ENCODE results near the gene ESR1. TPM values are rescaled to one million over a fixed set of nuclear protein-coding genes. Genes with fewer than 3 reads are reported as not detected.

The ESR1 gene
- total and polyA plus RNA-seq, 2 donors (not counting 3 experiments of a cell fraction or from before 2014, with no cell fraction given): 0.01 TPM; not detected in 1

GRCh38 chr6:151808371-151809241 is 1.1 kb downstream of the ESR1 start:
- intact Hi-C loops (cut with micrococcal nuclease) (loop anchor here (2.0 kb wide), 1 partner anchor 44 kb away; no protein-coding TSS in a partner anchor), dilution Hi-C loops (cut with MboI; ENCODE audit: extremely low pct_ligation_motif_present, low sequenced_read_pairs) (no loop called here)
- DNase-seq (ENCODE audit: low read depth, low spot score): no peak
- no peak overlapping the region for H3K27ac ChIP-seq (ENCODE audit: insufficient read depth, low read depth, low read length)
- H3K9me3 ChIP-seq (replicated peaks; ENCODE audit: control insufficient read depth, insufficient read depth, low read length): no peaks in the 10 kb centered on the region
- no peak overlapping the region for H3K9ac ChIP-seq (replicated peaks; ENCODE audit: extremely low read depth, insufficient read depth, low read length)
- CTCF ChIA-PET: interaction anchor here (0.5 to 1.3 kb wide), 2 partner anchors 316 to 1565 kb away, joined by 3 to 4 read pairs; no protein-coding TSS in a partner anchor
- no peaks in the 10 kb centered on the region for H4K20me1 ChIP-seq (replicated peaks; ENCODE audit: control insufficient read depth, extremely low read depth, insufficient read depth, low read length)
- H3K4me1 ChIP-seq (ENCODE audit: control insufficient read depth, extremely low read depth, insufficient read depth, low read length): peaks cover 11% of the 10 kb centered on the region
- no peaks in the 10 kb centered on the region for H3K36me3 ChIP-seq (ENCODE audit: control insufficient read depth in 2 of 2, extremely low read depth in 1 of 2, insufficient read depth in 2 of 2, low read length in 2 of 2)
- BruUV-seq (replicated peaks): no TSS peak
- peaks cover 51 to 82% of the 10 kb centered on the region in 2 experiments for H3K27me3 ChIP-seq (ENCODE audit: control insufficient read depth in 2 of 2, insufficient read depth in 2 of 2, low read length in 2 of 2)
- H3K4me2 ChIP-seq (ENCODE audit: insufficient read depth, low read length): peak overlapping the region; percentile 8
- H3K9me1 ChIP-seq (replicated peaks; ENCODE audit: control insufficient read depth, extremely low read depth, insufficient read depth, low read length): no peaks in the 10 kb centered on the region
- POLR2A ChIA-PET: no interaction called here
- no peaks in the 10 kb centered on the region for H3K79me2 ChIP-seq (ENCODE audit: control insufficient read depth, insufficient read depth, low read length)
- no peak overlapping the region for H2AFZ ChIP-seq (ENCODE audit: low read depth, low read length)
- H3K4me3 ChIP-seq (replicated peaks in 1 of 3; ENCODE audit: insufficient read depth in 1 of 3, low read depth in 1 of 3, low read length in 3 of 3): peak overlapping the region in 2 of 3 experiments; percentile 24 to 30
- no peak for FAIRE-seq
- TF ChIP-seq POLR2AphosphoS5 (IDR thresholded peaks at IDR 0.05; ENCODE audit: insufficient read depth, low read depth, low read length): no peak
- no peak for TF ChIP-seq GATA2 (IDR thresholded peaks at IDR 0.05; ENCODE audit: insufficient read depth, insufficient read length, low read depth, low read length)
- no peak for TF ChIP-seq POLR2A (IDR thresholded peaks at IDR 0.05; ENCODE audit: low read depth, low read length)
- TF ChIP-seq EZH2 (IDR thresholded peaks at IDR 0.05; ENCODE audit: borderline replicate concordance, low read depth, low read length, severe bottlenecking): peak; percentile 37
- no peak for TF ChIP-seq JUN (IDR thresholded peaks at IDR 0.05; ENCODE audit: borderline replicate concordance, insufficient read depth, insufficient read length, low read depth)
- no peak for TF ChIP-seq MAX (IDR thresholded peaks at IDR 0.05; ENCODE audit: insufficient read depth, insufficient read length)

- Histone ChIP-seq H3K9ac (replicated peaks; ENCODE audit: extremely low read depth, insufficient read depth, low read length) (no peak overlapping the region), H2AFZ (ENCODE audit: low read depth, low read length) (no peak overlapping the region), H3K27me3 (ENCODE audit: control insufficient read depth in 2 of 2, insufficient read depth in 2 of 2, low read length in 2 of 2) (peaks cover 47 to 80% of the 10 kb centered on the region in 2 experiments), H3K36me3 (ENCODE audit: control insufficient read depth in 2 of 2, extremely low read depth in 1 of 2, insufficient read depth in 2 of 2, low read length in 2 of 2) (no peaks in the 10 kb centered on the region), H3K9me3 (replicated peaks; ENCODE audit: control insufficient read depth, insufficient read depth, low read length) (no peaks in the 10 kb centered on the region), H4K20me1 (replicated peaks; ENCODE audit: control insufficient read depth, extremely low read depth, insufficient read depth, low read length) (no peaks in the 10 kb centered on the region), H3K27ac (ENCODE audit: insufficient read depth, low read depth, low read length) (no peak overlapping the region), H3K4me3 (replicated peaks in 1 of 3; ENCODE audit: insufficient read depth in 1 of 3, low read depth in 1 of 3, low read length in 3 of 3) (no peak overlapping the region), H3K4me1 (ENCODE audit: control insufficient read depth, extremely low read depth, insufficient read depth, low read length) (peaks cover 11% of the 10 kb centered on the region), H3K79me2 (ENCODE audit: control insufficient read depth, insufficient read depth, low read length) (no peaks in the 10 kb centered on the region), H3K4me2 (ENCODE audit: insufficient read depth, low read length) (no peak overlapping the region), H3K9me1 (replicated peaks; ENCODE audit: control insufficient read depth, extremely low read depth, insufficient read depth, low read length) (no peaks in the 10 kb centered on the region)
- intact Hi-C loops (cut with micrococcal nuclease): no loop called here
- ChIA-PET POLR2A (no interaction called here), CTCF (no interaction called here)
- FAIRE-seq (no peak), DNase-seq (ENCODE audit: low read depth, low spot score) (no peak)
- TF ChIP-seq FOS (IDR thresholded peaks at IDR 0.05; ENCODE audit: borderline replicate concordance, insufficient read depth, low read length) (no peak), EZH2 (IDR thresholded peaks at IDR 0.05; ENCODE audit: borderline replicate concordance, low read depth, low read length, severe bottlenecking) (no peak), GATA2 (IDR thresholded peaks at IDR 0.05; ENCODE audit: insufficient read depth, insufficient read length, low read depth, low read length) (no peak), MAX (IDR thresholded peaks at IDR 0.05; ENCODE audit: insufficient read depth, insufficient read length) (no peak)
- dilution Hi-C loops (cut with MboI; ENCODE audit: extremely low pct_ligation_motif_present, low sequenced_read_pairs): no loop called here
- BruUV-seq (replicated peaks): no TSS peak
Measured at GRCh38 chr6:151811081-151811480, 3.6 kb downstream of the ESR1 start.
